GM23338 (cell line): ENCODE measurements around the gene REELD1. TPM values are rescaled to one million over a fixed set of nuclear protein-coding genes. Genes with fewer than 3 reads are reported as not detected.

Experiments used
- ATAC-seq: fragments of 200-7000 bp; cut with Tn5 transposase; 3 replicates; pipeline ENCODE4 v1.9.1; 2020
- DNase-seq: peaks from one replicate; pipeline ENCODE4 v3.0.0-alpha.2; 2015; ENCODE audit warnings: low spot score
- H2AFZ ChIP-seq: fragments of 200-600 bp; sonication (generic); 2 replicates; pipeline ENCODE4 v1.8.0; 2016; ENCODE audit warnings: antibody characterized with exemption, mild to moderate bottlenecking, moderate library complexity
- H3F3A ChIP-seq: fragments of 200-600 bp; sonication (generic); replicated peaks from 2 replicates; pipeline ENCODE4 v1.8.0; 2017; ENCODE audit warnings: antibody characterized with exemption, mixed run types, low read depth
- H3K27ac ChIP-seq: fragments of 200-600 bp; sonication (generic); 2 replicates; pipeline ENCODE4 v1.6.1; 2016; ENCODE audit warnings: low read depth
- H3K27me3 ChIP-seq: fragments of 200-600 bp; sonication (generic); 2 replicates; pipeline ENCODE4 v1.8.0; 2016; ENCODE audit warnings: mild to moderate bottlenecking, mixed run types, moderate library complexity; ENCODE audit not compliant: insufficient read depth
- H3K36me3 ChIP-seq: fragments of 200-600 bp; sonication (generic); 2 replicates; pipeline ENCODE4 v1.8.0; 2016; ENCODE audit warnings: mild to moderate bottlenecking; ENCODE audit not compliant: insufficient read depth
- H3K4me1 ChIP-seq: fragments of 200-600 bp; sonication (generic); 2 replicates; pipeline ENCODE4 v1.8.0; 2016; ENCODE audit warnings: mild to moderate bottlenecking, moderate library complexity; ENCODE audit not compliant: insufficient read depth
- H3K4me2 ChIP-seq: fragments of 200-600 bp; sonication (generic); 2 replicates; pipeline ENCODE4 v1.7.1; 2017; ENCODE audit warnings: mixed run types
- H3K4me3 ChIP-seq: fragments of 200-600 bp; sonication (generic); 2 replicates; pipeline ENCODE4 v1.6.1; 2016; ENCODE audit warnings: mixed run types
- H3K79me2 ChIP-seq: fragments of 200-600 bp; sonication (generic); replicated peaks from 2 replicates; pipeline ENCODE4 v1.8.0; 2017; ENCODE audit warnings: mild to moderate bottlenecking; ENCODE audit not compliant: insufficient read depth
- H3K9me2 ChIP-seq: fragments of 200-600 bp; sonication (generic); 2 replicates; pipeline ENCODE4 v1.8.0; 2017; ENCODE audit not compliant: insufficient read depth
- H4K20me1 ChIP-seq: fragments of 200-600 bp; sonication (generic); replicated peaks from 2 replicates; pipeline ENCODE4 v1.8.0; 2017; ENCODE audit warnings: mild to moderate bottlenecking; ENCODE audit not compliant: insufficient read depth
- H3K27ac Mint-ChIP-seq: 2 replicates; pipeline ENCODE4 v1.8.0; 2020; ENCODE audit warnings: inconsistent platforms, mild to moderate bottlenecking, moderate library complexity, mixed read lengths
- H3K27me3 Mint-ChIP-seq: 3 replicates; pipeline ENCODE4 v1.8.0; 2022; ENCODE audit warnings: low read depth, mild to moderate bottlenecking, moderate library complexity, mixed read lengths, inconsistent platforms; ENCODE audit not compliant: insufficient read depth, poor library complexity
- H3K36me3 Mint-ChIP-seq: 3 replicates; pipeline ENCODE4 v1.8.0; 2021; ENCODE audit warnings: low read depth, mild to moderate bottlenecking, inconsistent platforms, moderate library complexity, mixed read lengths
- H3K4me1 Mint-ChIP-seq: 3 replicates; pipeline ENCODE4 v1.8.0; 2020; ENCODE audit warnings: mild to moderate bottlenecking, inconsistent platforms, mixed read lengths
- H3K4me3 Mint-ChIP-seq: 3 replicates; pipeline ENCODE4 v1.8.0; 2021; ENCODE audit warnings: moderate library complexity, mild to moderate bottlenecking, inconsistent platforms, mixed read lengths
- H3K9me3 Mint-ChIP-seq: 3 replicates; pipeline ENCODE4 v1.8.0; 2020; ENCODE audit warnings: moderate library complexity, mild to moderate bottlenecking, inconsistent platforms, mixed read lengths
- NANOG ChIP-seq: IDR thresholded peaks from 2 replicates; pipeline ENCODE4 v1.6.1; 2016; ENCODE audit warnings: antibody characterized with exemption, borderline replicate concordance
- POLR2AphosphoS5 ChIP-seq: IDR thresholded peaks from 2 replicates; pipeline ENCODE4 v1.6.1; 2016; ENCODE audit warnings: antibody characterized with exemption, low read depth
- STAT1 ChIP-seq: IDR thresholded peaks from one replicate; pipeline ENCODE4 v1.6.1; 2016; ENCODE audit warnings: antibody characterized with exemption; ENCODE audit not compliant: unreplicated experiment
- ZNF114 ChIP-seq: fragments of 250-450 bp; sonication (Bioruptor Pico); IDR thresholded peaks from 2 replicates; pipeline ENCODE4 v1.5.0; 2020; ENCODE audit warnings: mild to moderate bottlenecking, moderate library complexity
- ZNF331 ChIP-seq: fragments of 250-450 bp; sonication (Bioruptor Pico); IDR thresholded peaks from 2 replicates; pipeline ENCODE4 v1.5.0; 2020; ENCODE audit warnings: low read depth, mild to moderate bottlenecking, moderate library complexity
- polyA plus RNA-seq: library from polyadenylated mRNA; unstranded; fragments of >200 nt; fragmentation: Nextera tagmentation; extraction: Ambion mirVana; gene quantifications from 2 replicates; pipeline ENCODE4 v1.2.1, GENCODE V29; 2016
- total RNA-seq: library from RNA; depleted of rRNA; stranded (reverse); fragments of >200 nt; shearing (Covaris generic); gene quantifications from 2 replicates; pipeline ENCODE4 v1.2.3, GENCODE V29; 2014
- TF ChIP-seq, protein P1 (sequence below), 2 experiments: fragments of 200-600 bp in 1 of 2; sonication (generic) in 1 of 2; conservative IDR thresholded peaks; 2 replicates each; pipeline versions ENCODE4 v1.5.1 to v1.6.1; 2016 to 2017; ENCODE audit warnings: antibody characterized with exemption in 2 of 2, low read depth in 2 of 2, mild to moderate bottlenecking in 2 of 2, moderate library complexity in 1 of 2
- TF ChIP-seq, protein P2 (sequence below): fragments of 250-450 bp; sonication (Bioruptor Pico); IDR thresholded peaks from 2 replicates; pipeline ENCODE4 v1.5.0; 2020; ENCODE audit warnings: mild to moderate bottlenecking, moderate library complexity
- TF ChIP-seq, protein P3 (sequence below): IDR thresholded peaks from one replicate; pipeline ENCODE4 v1.6.1; 2018; ENCODE audit warnings: antibody characterized with exemption; ENCODE audit not compliant: unreplicated experiment

The REELD1 gene
- total and polyA plus RNA-seq, 2 experiments from 2014 or later: 0.19 TPM; not detected in 1

DNA sequence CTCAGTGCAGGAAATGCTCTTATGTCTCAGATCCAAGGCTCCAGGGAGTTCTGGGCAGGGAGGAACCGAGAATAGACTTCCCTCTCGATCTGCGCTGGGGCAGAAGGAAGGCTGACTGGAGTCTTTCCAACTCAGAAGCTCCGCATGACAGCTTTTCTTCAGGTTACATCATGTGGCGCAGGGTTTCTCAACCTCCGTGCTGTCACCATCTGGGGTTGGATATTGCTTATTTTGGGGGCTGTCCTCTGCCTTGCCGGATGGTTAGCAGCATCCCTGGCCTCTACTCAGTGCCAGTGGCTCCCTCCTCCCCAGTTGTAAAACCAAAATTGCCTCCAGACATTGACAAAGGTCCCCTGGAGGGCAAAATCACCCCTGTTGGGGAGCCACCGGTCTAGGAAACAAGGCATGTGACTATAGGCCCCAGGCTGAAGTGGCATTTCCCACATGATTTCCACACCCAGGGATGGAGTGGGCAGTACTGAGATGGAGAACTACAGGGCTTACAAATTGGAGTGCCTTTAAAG is 21.4 kb downstream of the REELD1 start:
- ATAC-seq: no peak
- Histone ChIP-seq H3F3A (no peaks in the 10 kb centered on the region), H3K4me2 (no peak overlapping the region), H3K27me3 (no peaks in the 10 kb centered on the region), H3K27ac (no peak overlapping the region), H3K79me2 (no peaks in the 10 kb centered on the region), H3K4me3 (no peak overlapping the region), H3K36me3 (no peaks in the 10 kb centered on the region), H3K4me1 (peaks cover 6% of the 10 kb centered on the region), H4K20me1 (no peaks in the 10 kb centered on the region), H3K9me2 (peaks cover 5% of the 10 kb centered on the region; the same call in 1 of the 2 replicates), H2AFZ (0 out of 2 replicates have a peak overlapping the region, but pooled peaks have one; percentile 32)
- peaks cover 2% of the 10 kb centered on the region; the same call in 1 of the 3 replicates for H3K9me3 Mint-ChIP-seq
- no peaks in the 10 kb centered on the region for H3K27me3 Mint-ChIP-seq
- TF ChIP-seq, protein P1, sequence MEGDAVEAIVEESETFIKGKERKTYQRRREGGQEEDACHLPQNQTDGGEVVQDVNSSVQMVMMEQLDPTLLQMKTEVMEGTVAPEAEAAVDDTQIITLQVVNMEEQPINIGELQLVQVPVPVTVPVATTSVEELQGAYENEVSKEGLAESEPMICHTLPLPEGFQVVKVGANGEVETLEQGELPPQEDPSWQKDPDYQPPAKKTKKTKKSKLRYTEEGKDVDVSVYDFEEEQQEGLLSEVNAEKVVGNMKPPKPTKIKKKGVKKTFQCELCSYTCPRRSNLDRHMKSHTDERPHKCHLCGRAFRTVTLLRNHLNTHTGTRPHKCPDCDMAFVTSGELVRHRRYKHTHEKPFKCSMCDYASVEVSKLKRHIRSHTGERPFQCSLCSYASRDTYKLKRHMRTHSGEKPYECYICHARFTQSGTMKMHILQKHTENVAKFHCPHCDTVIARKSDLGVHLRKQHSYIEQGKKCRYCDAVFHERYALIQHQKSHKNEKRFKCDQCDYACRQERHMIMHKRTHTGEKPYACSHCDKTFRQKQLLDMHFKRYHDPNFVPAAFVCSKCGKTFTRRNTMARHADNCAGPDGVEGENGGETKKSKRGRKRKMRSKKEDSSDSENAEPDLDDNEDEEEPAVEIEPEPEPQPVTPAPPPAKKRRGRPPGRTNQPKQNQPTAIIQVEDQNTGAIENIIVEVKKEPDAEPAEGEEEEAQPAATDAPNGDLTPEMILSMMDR (conservative IDR thresholded peaks at IDR 0.05; ENCODE audit: low read depth in 2 of 2): no peak
- TF ChIP-seq ZNF114 (no peak), STAT1 (no peak), ZNF331 (CRISPR knock-in tag) (no peak), NANOG (no peak), POLR2AphosphoS5 (no peak)
- TF ChIP-seq, protein P2, sequence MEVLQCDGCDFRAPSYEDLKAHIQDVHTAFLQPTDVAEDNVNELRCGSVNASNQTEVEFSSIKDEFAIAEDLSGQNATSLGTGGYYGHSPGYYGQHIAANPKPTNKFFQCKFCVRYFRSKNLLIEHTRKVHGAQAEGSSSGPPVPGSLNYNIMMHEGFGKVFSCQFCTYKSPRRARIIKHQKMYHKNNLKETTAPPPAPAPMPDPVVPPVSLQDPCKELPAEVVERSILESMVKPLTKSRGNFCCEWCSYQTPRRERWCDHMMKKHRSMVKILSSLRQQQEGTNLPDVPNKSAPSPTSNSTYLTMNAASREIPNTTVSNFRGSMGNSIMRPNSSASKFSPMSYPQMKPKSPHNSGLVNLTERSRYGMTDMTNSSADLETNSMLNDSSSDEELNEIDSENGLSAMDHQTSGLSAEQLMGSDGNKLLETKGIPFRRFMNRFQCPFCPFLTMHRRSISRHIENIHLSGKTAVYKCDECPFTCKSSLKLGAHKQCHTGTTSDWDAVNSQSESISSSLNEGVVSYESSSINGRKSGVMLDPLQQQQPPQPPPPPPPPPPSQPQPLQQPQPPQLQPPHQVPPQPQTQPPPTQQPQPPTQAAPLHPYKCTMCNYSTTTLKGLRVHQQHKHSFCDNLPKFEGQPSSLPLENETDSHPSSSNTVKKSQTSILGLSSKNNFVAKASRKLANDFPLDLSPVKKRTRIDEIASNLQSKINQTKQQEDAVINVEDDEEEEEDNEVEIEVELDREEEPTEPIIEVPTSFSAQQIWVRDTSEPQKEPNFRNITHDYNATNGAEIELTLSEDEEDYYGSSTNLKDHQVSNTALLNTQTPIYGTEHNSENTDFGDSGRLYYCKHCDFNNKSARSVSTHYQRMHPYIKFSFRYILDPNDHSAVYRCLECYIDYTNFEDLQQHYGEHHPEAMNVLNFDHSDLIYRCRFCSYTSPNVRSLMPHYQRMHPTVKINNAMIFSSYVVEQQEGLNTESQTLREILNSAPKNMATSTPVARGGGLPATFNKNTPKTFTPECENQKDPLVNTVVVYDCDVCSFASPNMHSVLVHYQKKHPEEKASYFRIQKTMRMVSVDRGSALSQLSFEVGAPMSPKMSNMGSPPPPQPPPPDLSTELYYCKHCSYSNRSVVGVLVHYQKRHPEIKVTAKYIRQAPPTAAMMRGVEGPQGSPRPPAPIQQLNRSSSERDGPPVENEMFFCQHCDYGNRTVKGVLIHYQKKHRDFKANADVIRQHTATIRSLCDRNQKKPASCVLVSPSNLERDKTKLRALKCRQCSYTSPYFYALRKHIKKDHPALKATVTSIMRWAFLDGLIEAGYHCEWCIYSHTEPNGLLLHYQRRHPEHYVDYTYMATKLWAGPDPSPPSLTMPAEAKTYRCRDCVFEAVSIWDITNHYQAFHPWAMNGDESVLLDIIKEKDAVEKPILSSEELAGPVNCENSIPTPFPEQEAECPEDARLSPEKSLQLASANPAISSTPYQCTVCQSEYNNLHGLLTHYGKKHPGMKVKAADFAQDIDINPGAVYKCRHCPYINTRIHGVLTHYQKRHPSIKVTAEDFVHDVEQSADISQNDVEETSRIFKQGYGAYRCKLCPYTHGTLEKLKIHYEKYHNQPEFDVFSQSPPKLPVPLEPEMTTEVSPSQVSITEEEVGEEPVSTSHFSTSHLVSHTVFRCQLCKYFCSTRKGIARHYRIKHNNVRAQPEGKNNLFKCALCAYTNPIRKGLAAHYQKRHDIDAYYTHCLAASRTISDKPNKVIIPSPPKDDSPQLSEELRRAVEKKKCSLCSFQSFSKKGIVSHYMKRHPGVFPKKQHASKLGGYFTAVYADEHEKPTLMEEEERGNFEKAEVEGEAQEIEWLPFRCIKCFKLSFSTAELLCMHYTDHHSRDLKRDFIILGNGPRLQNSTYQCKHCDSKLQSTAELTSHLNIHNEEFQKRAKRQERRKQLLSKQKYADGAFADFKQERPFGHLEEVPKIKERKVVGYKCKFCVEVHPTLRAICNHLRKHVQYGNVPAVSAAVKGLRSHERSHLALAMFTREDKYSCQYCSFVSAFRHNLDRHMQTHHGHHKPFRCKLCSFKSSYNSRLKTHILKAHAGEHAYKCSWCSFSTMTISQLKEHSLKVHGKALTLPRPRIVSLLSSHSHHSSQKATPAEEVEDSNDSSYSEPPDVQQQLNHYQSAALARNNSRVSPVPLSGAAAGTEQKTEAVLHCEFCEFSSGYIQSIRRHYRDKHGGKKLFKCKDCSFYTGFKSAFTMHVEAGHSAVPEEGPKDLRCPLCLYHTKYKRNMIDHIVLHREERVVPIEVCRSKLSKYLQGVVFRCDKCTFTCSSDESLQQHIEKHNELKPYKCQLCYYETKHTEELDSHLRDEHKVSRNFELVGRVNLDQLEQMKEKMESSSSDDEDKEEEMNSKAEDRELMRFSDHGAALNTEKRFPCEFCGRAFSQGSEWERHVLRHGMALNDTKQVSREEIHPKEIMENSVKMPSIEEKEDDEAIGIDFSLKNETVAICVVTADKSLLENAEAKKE (CRISPR knock-in tag): no peak
- TF ChIP-seq, protein P3, sequence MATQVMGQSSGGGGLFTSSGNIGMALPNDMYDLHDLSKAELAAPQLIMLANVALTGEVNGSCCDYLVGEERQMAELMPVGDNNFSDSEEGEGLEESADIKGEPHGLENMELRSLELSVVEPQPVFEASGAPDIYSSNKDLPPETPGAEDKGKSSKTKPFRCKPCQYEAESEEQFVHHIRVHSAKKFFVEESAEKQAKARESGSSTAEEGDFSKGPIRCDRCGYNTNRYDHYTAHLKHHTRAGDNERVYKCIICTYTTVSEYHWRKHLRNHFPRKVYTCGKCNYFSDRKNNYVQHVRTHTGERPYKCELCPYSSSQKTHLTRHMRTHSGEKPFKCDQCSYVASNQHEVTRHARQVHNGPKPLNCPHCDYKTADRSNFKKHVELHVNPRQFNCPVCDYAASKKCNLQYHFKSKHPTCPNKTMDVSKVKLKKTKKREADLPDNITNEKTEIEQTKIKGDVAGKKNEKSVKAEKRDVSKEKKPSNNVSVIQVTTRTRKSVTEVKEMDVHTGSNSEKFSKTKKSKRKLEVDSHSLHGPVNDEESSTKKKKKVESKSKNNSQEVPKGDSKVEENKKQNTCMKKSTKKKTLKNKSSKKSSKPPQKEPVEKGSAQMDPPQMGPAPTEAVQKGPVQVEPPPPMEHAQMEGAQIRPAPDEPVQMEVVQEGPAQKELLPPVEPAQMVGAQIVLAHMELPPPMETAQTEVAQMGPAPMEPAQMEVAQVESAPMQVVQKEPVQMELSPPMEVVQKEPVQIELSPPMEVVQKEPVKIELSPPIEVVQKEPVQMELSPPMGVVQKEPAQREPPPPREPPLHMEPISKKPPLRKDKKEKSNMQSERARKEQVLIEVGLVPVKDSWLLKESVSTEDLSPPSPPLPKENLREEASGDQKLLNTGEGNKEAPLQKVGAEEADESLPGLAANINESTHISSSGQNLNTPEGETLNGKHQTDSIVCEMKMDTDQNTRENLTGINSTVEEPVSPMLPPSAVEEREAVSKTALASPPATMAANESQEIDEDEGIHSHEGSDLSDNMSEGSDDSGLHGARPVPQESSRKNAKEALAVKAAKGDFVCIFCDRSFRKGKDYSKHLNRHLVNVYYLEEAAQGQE: no peak
- no peak overlapping the region for H3K27ac Mint-ChIP-seq
- DNase-seq: no peak
- H3K4me1 Mint-ChIP-seq: peaks cover 9% of the 10 kb centered on the region; the same call in 2 of the 3 replicates
- no peaks in the 10 kb centered on the region for H3K36me3 Mint-ChIP-seq
- H3K4me3 Mint-ChIP-seq: no peak overlapping the region
